Effector memory CD4-positive, alpha-beta T cell (primary cell): Measurements from ENCODE around the gene TTC34.

ENCODE experiments used
- DNase-seq, 3 donors: peaks; one replicate each; pipeline ENCODE4 v3.0.0-alpha.2; 2020
- H3K27ac ChIP-seq: 2 replicates; pipeline ENCODE4 v1.7.0; 2013; ENCODE audit warnings: mild to moderate bottlenecking, low read length, moderate library complexity; ENCODE audit not compliant: insufficient read depth, poor library complexity, severe bottlenecking
- H3K27me3 ChIP-seq: replicated peaks from 2 replicates; pipeline ENCODE4 v1.7.0; 2013; ENCODE audit warnings: mild to moderate bottlenecking, low read length; ENCODE audit not compliant: insufficient read depth, control insufficient read depth, poor library complexity, severe bottlenecking
- H3K36me3 ChIP-seq: 2 replicates; pipeline ENCODE4 v1.7.0; 2013; ENCODE audit warnings: mild to moderate bottlenecking, low read length, moderate library complexity; ENCODE audit not compliant: control insufficient read depth, insufficient read depth
- H3K4me1 ChIP-seq: 2 replicates; pipeline ENCODE4 v1.7.0; 2013; ENCODE audit warnings: low read length, mild to moderate bottlenecking; ENCODE audit not compliant: control insufficient read depth, insufficient read depth, poor library complexity, severe bottlenecking
- H3K4me3 ChIP-seq: 2 replicates; pipeline ENCODE4 v1.7.0; 2013; ENCODE audit warnings: low read length, low read depth, mild to moderate bottlenecking; ENCODE audit not compliant: insufficient read depth, poor library complexity, severe bottlenecking
- H3K9me3 ChIP-seq: 2 replicates; pipeline ENCODE4 v1.7.0; 2013; ENCODE audit warnings: mild to moderate bottlenecking, low read length, moderate library complexity; ENCODE audit not compliant: control insufficient read depth

The TTC34 gene

GRCh38 chr1:2633936-2634491, 167.5 kb downstream of the TTC34 start:
- Histone ChIP-seq H3K27ac (no peak overlapping the region), H3K36me3 (no peaks in the 10 kb centered on the region), H3K27me3 (peaks cover 10% of the 10 kb centered on the region), H3K4me1 (peaks cover 5% of the 10 kb centered on the region), H3K9me3 (no peaks in the 10 kb centered on the region), H3K4me3 (no peak overlapping the region)
- no peak for DNase-seq

GRCh38 chr1:2633366-2633935, 168.0 kb downstream of the TTC34 start:
- no peak for DNase-seq
- peaks cover 11% of the 10 kb centered on the region for H3K27me3 ChIP-seq
- H3K4me3 ChIP-seq, result no peak overlapping the region
- no peaks in the 10 kb centered on the region for H3K36me3 ChIP-seq
- H3K9me3 ChIP-seq, result no peaks in the 10 kb centered on the region
- H3K27ac ChIP-seq, result no peak overlapping the region
- H3K4me1 ChIP-seq, result peaks cover 8% of the 10 kb centered on the region

GRCh38 chr1:2632561-2633361, 168.7 kb downstream of the TTC34 start, which contains the start of gene MMEL1:
Gene MMEL1, minus strand, starts transcription at chr1:2633016. Its CDS starts 3,532 bp downstream, at chr1:2629484.
- H3K36me3 ChIP-seq, result no peaks in the 10 kb centered on the region
- DNase-seq, result no peak
- no peak within 1 kb of the TSS for H3K27ac ChIP-seq
- peaks cover 18% of the 10 kb centered on the region for H3K27me3 ChIP-seq
- H3K4me1 ChIP-seq, result peaks cover 8% of the 10 kb centered on the region
- no peak within 1 kb of the TSS for H3K4me3 ChIP-seq
- H3K9me3 ChIP-seq, result no peaks in the 10 kb centered on the region

- Histone ChIP-seq H3K27me3 (peaks cover 25% of the 10 kb centered on the region), H3K36me3 (no peaks in the 10 kb centered on the region), H3K4me1 (peaks cover 8% of the 10 kb centered on the region), H3K9me3 (no peaks in the 10 kb centered on the region), H3K27ac (no peak overlapping the region), H3K4me3 (no peak overlapping the region)
- DNase-seq, result no peak
Measured at GRCh38 chr1:2632051-2632430, 169.5 kb downstream of the TTC34 start.

GRCh38 chr1:2631136-2632050, 170.1 kb downstream of the TTC34 start:
- DNase-seq, result no peak
- no peak overlapping the region for H3K4me3 ChIP-seq
- H3K9me3 ChIP-seq, result no peaks in the 10 kb centered on the region
- H3K27ac ChIP-seq, result no peak overlapping the region
- H3K36me3 ChIP-seq, result no peaks in the 10 kb centered on the region
- H3K27me3 ChIP-seq, result peaks cover 25% of the 10 kb centered on the region
- H3K4me1 ChIP-seq, result peaks cover 8% of the 10 kb centered on the region

GRCh38 chr1:2630498-2631135, 170.9 kb downstream of the TTC34 start:
- no peaks in the 10 kb centered on the region for H3K9me3 ChIP-seq
- DNase-seq, result no peak
- H3K27me3 ChIP-seq, result peaks cover 28% of the 10 kb centered on the region
- H3K4me3 ChIP-seq, result no peak overlapping the region
- H3K4me1 ChIP-seq, result peaks cover 8% of the 10 kb centered on the region
- H3K27ac ChIP-seq, result no peak overlapping the region
- no peaks in the 10 kb centered on the region for H3K36me3 ChIP-seq

- Histone ChIP-seq H3K9me3 (no peaks in the 10 kb centered on the region), H3K27me3 (peaks cover 28% of the 10 kb centered on the region), H3K4me3 (no peak overlapping the region), H3K36me3 (no peaks in the 10 kb centered on the region), H3K27ac (no peak overlapping the region), H3K4me1 (peaks cover 8% of the 10 kb centered on the region)
- no peak for DNase-seq
Measured at GRCh38 chr1:2629627-2630497, 171.6 kb downstream of the TTC34 start.

GRCh38 chr1:2628933-2629626, 172.4 kb downstream of the TTC34 start:
- Histone ChIP-seq H3K36me3 (no peaks in the 10 kb centered on the region), H3K4me1 (peaks cover 8% of the 10 kb centered on the region), H3K27ac (no peak overlapping the region), H3K4me3 (no peak overlapping the region), H3K9me3 (no peaks in the 10 kb centered on the region), H3K27me3 (peaks cover 28% of the 10 kb centered on the region)
- DNase-seq, result no peak
